Muscle of arm (tissue), 12 donors: ENCODE measurements around the gene UNC13C. TPM values are rescaled to one million over a fixed set of nuclear protein-coding genes. Genes with fewer than 3 reads are reported as not detected.

Experiments
- DNase-seq: peaks from one replicate; pipeline ENCODE4 v3.0.0-alpha.2; 2013
- polyA plus RNA-seq, 12 donors: library from polyadenylated mRNA; unstranded; fragments of 120-200 nt; gene quantifications; one replicate each; pipeline ENCODE4 v1.2.1, GENCODE V29; 2013; ENCODE audit not compliant: insufficient read length in 12 of 12

UNC13C gene
- polyA plus RNA-seq, 12 donors, result 1.0 to 6.4 (median 3.5) TPM; not detected in 1

DNA sequence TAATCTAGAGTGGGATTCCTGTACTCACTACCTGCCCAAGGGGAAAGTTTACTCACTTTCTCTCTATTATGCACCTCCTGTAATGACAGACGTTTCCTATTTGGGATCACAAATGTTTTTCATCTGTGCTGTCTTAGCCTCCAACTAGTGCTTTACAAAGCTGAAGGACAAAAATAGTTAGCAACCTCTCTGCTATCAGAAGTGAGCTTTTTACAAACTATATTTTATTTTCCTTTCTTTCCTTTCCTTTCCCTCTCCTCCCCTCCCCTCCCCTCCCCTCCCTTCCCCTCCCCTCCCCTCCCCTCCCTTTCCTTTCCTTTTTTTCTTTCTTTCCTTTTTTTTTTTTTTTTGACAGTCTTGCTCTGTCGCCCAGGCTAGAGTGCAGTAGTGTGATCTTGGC lies 130.8 kb downstream of the UNC13C start:
- DNase-seq, result no peak

DNA sequence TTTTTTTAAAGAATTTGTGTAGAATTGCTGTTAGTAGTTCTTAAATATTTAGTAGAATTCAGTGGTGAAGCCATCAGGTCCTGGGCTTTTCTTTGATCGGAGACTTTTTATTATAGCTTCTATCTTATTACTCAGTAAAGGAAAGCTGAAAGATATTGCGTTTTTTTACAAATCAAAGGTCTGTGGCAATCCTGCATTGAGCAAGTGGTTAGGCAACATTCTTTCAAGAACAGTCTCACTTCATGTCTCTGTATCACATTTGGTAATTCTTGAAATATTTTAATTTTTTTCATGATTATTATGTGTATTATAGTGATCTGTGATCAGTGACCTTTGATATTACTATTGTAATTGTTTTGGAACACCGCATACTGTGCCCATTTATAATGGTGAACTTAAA lies 140.8 kb downstream of the UNC13C start:
- DNase-seq, result no peak

DNA sequence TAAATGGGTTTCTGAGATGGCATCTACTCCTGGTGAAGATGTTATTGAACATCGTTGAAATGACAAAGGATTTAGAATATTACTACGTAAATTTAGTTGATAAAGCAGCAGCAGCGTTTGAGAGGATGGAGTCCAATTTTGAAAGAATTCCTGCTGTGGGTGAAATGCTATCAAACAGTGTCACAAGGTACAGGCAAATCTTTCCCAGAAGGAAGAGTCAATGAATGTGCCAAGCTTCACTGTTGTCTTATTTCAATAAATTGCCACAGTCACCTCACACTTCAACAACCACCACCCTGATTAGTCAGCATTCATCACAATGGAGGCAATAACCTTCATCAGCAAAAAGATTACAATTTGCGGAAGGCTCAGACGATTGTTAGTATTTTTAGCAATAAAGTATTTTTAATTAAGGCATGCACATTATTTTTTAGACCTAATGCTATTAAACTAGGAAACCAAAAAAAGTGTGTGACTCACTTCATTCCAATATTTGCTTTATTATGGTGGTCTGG lies 142.8 kb downstream of the UNC13C start:
- DNase-seq, result no peak

DNA sequence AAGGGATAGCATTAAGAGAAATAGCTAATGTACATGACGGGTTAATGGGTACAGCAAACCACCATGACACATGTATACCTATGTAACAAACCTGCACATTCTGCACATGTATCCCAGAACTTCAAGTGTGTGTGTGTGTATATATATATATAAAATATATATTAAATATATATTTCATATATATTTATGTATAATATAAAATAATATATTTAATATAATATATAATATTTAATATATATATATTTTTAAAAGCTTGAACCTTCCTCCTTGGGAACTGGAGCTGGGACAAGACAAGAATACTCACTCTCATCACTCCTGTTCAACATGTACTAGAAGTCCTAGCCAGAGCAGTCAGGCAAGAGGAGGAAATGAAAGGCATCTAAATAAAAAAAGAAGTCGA lies 149.3 kb downstream of the UNC13C start:
- no peak for DNase-seq

DNA sequence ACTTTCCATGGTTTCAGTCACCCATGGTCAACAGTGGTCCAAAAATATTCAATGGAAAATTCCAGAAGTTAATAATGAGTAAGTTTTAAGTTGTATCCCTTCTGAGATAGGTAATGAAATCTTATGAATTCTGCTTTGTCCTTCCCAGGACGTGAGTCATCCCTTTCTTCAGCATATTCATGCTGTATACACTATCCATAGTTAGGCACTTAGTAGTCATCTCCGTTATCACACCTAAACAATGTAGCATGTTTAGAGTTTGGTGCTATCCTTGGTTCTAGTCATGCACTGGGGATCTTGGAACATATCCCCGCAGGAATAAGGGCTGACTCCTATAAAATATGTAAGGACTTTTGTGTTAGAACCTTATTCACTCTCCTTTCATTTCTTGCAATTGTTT lies 153.2 kb downstream of the UNC13C start:
- no peak for DNase-seq

DNA sequence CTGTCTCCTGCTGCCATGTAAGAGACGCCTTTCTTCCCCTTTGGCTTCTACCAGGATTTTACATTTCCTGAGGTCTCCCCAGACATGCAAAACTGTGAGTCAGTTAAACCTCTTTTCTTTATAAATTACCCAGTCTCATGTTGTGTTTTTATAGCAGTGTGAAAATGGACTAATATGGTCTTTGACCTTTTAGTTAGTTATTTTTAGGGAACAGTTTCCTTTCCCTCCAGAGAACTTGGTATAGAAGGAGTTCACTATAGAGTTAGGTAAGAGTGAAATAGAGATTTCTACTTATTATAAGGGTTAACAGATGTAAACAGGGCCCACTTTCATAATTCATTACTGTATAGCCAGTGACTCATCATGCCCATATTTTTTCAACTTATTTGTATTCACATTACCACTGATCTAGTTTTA lies 170.9 kb downstream of the UNC13C start:
- DNase-seq, result no peak

DNA sequence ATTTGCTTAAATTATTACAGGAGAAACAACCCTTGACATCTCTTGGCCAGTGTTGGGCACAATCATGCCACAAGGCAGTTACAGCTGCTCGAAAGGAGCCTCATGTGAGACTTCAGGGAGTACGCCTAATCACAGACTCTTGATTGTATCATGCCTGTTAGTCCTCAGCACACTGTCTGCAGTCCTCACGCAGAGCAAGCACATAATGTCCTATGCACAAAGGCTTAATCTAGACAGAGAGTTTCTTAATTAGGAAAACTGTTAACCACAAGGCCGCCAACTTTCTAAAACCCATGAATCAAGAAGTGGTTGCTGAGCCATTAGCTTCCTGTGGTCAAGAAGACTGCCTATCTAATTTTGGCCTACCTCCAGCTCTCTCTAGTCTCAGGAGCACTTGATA lies 172.0 kb downstream of the UNC13C start:
- DNase-seq, result no peak

DNA sequence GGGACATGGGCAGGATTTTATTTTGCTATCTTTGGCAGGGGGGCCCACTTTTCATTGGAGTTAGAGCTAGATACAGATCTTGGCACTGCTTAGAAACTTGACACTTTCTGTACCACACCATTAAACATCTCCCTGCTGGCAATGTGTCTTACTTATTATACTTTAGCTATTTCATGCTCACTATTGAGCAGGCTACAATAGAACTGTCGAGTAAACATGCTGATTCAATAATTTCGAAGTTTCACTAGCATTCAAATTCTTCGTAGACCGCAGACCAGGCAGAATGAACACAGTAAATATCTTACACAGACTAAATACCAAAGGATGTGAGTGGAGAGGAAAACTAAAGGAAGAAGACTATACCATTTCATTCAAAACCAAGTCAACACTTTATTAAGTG lies 180.8 kb downstream of the UNC13C start:
- no peak for DNase-seq

DNA sequence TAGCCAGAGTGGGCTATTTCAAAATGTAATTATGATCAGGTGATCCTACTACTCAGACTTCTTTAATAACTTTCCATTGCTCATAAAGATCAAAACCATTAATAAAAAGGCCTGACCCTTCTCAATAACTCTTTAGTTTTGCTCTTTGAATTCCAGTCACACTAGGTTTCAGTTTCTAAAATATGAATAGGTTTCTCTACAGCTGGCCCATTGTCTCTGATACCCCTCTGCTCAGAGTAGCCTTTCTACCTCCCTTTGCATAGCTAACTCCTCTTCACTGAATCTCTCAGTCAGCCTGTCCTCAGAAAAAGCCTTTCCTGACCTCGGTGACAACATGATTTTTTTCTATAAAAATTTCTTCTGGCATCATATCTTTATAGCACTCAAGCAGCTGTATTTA lies 209.1 kb downstream of the UNC13C start:
- DNase-seq, result no peak

DNA sequence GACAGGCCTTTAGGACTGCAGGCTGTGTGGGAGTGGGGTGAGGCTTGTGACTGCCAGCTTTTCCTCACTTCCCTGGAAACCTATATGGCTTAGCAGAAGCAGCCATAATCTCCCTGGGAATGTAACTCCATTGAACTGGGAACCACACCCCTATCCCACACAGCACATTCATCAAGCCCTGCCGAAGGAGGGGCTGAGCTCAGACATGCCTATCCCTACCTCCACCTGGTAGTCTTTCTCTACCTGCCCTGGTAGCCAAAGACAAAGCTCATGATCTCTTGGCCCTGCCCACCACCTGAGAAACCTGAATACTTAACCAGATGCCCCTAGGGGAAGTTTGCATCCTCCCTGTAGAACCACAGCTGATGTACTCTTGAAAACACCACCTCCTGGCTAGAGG lies 219.8 kb downstream of the UNC13C start:
- no peak for DNase-seq

DNA sequence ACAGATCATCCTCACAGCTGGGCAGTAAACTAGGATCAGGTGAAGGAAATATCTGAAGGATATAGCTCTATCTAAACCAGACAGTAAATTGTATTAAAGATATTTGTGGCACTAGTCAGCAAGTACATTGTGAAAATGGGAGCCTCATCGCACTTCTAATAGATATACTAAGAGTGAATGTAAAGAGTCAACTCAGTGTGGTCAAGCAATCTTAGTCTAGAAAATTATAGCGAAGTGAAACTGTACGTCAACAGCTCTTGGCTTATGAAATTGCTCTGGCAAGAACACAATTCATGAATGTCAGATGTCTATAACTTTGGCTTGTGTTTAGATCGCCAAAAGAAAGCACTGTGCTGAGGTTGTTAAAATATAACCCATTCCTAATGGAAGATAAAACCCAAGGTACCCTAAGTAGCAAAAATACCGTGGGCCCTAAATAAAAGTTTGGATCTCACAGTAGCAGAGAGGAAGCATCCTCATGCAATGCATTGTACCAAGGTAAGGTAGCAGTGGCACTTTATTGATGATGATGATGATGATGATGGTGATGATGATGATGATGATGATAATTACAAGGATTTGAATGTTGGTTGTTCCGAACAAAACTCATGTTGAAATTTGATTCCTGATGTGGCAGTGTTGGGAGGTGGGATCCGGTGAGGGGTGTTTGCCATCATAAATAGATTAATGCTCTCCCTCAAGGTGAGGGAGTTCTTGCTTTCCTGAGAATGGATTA lies 228.5 kb downstream of the UNC13C start:
- no peak for DNase-seq

DNA sequence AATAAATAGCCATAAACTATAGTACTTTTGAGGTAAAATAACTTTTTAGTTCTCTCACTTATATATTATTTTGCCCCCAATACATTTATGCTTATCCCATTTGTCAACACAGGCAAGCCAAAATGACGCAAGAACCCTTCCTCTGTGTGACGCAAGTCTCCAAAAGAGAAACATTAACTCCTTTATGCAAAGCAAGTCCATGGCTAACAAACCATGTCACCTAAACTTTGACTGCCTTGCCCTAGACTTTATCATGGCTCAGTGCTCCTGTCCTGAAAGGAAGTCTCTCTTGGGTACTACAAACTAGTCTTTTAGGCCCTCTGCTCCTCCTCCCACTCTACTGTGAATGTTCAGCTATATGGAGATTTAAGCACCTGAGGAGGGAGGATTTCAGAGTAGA lies 230.5 kb downstream of the UNC13C start:
- no peak for DNase-seq

DNA sequence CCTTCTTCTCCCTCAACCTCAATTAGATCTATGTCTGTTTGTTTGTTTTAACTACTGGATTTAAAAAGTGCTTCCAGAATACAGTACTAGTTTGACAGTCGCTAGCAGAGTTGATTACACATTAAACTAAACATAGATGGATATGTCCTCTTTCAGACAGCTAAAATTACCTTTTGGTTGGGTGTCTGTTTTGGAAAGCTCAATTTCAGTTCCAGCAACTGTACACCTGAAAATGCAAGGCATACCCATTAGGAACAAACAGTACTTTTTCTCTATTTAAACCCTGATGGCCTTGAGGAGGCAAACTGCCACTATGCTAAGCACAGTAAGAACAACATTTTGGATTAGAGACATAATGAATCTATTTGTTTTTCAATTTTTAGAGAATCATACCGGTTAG lies 234.4 kb downstream of the UNC13C start:
- DNase-seq, result no peak

DNA sequence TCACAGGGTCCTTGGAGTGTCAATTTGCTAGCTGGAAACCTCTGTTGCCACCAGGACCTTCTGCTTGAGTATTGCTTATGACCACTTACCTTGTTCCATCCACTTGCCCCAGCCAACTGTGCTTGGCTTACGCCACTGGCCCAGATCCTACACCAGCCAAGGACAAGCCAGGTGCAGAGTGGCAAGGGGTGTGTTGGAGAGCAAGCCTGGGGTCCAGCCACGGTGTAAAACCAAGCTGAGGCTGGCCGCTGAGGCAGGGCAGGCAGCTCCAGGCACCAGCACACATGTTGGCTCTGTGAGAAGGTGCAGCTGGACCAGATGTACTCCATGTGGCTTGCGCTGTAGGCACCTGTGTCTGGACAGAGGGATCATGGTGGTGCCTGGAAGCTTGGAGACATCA lies 248.2 kb downstream of the UNC13C start:
- DNase-seq, result no peak

DNA sequence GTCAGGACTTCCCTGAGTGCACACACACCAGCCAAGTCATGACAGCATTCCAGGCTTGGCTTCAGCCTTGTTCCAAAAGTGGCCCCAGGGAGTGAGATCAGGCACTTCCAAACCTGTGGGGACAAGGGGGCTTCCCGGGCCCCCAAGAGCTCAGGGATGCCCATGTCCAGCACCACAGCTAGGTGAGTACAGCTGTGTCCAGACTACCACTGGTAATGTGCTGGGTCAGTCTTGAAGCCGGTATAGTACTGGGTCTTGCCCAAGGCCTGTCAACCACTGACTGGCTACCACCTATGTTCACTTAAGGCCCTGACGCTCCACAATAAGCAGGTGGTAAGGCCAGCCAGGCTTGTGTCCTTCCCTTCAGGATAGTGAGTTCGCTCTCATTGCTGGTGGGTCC lies 249.3 kb downstream of the UNC13C start:
- no peak for DNase-seq

DNA sequence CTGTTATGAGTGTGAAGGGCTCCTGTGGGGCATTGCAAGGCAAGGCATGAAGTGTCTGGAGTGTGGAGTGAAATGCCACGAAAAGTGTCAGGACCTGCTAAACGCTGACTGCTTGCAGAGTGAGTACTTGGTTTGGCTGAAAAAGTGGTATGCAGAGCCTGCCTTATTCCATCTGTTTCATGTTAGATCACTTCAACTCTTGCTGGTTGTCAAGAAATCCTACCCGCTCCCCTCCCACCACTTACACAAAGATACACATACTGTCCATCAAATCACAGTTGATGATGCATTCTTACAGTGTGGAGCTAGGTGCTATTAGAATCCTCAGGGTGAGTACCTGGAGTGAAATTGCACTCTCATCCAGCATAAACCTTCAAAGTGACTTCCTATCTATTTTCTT lies 272.1 kb downstream of the UNC13C start:
- DNase-seq, result no peak

DNA sequence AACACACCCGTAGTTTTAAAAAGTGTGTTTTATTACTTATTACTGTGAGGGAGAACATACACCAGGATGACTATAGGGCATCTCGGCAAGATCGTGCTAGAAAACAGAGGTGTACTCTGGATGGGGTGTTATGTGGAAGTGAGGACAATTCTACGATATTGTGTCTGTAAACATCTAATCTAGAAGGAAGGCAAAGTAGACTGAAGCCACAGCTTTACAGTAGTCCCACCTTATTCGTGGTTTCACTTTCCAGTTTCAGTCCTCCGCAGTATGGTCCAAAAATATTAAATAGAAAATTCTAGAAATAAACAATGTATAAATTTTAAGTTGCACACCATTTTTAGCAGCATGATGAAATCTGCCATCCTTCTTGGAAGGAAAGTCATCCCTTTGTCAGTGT lies 277.9 kb downstream of the UNC13C start:
- no peak for DNase-seq

DNA sequence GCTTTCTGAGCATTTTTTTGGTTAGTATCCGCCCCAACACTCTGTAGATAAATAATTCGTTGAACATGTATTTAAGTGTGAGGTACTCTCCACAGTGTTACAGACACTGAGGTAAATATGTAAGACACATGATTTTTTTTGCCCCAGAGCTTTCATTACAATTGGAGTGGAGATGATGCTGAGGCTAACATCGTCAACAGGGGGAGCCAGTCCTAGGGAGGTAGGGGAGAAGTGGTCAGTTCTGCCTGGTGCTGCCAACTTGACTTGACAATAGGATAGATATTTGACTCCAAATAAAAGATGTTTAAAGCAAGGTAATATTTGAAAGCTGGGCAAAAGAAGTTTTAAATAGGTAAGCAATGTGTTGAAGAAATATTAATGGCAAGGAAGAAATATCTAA lies 295.7 kb downstream of the UNC13C start:
- no peak for DNase-seq

DNA sequence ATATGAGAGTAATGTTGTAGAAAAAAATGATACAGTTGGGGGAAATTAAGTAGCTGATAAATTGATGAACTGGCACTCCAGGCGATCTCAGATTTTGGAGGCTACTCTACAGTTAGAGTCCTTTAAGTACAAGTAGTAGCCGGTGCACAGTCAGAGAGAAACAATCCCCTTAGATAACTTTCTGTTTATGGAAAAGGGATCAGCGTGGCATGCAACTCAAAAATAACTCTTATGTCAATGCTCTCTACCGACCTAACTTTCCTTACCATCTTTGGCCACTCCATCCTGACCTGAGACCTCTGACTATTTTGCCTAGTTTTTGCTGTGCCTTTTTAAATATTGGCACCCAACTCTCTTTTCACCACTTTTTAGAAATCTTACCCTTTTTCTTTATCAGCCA lies 299.6 kb downstream of the UNC13C start:
- DNase-seq, result no peak

DNA sequence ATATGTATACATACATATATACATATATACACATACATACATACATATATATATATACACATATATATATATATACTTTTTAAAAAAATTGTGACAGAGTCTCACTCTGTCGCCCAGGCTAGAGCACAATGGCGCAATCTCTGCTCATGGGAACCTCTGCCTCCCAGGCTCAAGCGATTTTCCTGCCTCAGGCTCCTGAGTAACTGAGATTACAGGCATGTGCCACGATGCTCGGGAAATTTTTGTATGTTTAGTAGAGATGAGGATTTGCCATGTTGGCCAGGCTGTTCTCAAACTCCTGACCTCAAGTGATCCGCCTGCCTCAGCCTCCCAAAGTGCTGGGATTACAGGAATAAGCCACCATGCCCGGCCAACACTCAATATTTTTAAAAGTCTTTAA lies 302.5 kb downstream of the UNC13C start:
- no peak for DNase-seq

DNA sequence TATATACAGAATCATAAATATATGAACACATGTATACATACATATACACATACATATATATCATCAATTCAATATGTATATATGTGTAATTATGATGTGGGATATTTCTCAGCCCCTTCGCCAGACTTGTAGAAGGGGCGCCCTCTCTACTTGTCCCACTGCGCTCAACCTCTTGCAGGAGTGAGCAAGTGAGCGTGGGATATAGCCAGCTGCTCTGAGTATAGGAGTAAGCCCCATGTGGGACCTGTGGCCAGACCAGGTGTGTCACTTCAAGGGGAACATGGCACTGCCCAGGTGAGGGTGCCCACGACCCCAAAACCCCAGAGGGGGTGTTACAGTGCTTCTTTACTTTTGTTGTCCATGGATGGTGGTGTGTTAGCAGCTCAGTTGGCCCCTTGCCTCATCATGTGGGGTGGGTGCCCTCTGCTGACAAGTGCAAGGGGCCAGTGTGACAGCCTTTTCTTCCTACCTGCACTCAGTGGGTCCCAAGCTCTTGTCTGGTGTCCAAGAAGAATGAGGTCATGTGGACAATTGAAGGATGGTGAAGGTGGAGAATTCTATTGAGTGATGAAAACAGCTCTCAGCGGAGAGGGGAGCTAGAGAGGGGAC lies 304.1 kb downstream of the UNC13C start:
- no peak for DNase-seq

DNA sequence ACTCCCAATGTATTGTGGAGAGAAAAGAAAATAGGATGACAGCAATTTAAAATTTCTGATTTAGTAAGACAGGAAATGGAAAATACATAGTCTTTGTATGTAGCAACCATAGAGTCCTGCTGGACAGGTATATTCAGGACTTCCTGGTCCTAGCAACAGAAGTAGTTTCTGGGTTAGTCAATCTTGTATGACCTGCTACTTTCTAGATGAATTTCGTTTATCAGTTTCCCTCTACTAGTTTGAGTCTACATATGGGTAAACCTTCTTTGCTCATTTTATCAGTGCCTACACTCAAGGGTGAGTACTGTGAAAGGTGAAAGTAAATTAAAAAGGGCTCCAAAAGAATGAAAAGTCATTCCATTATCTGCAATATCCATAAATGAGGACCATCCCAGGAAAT lies 309.8 kb downstream of the UNC13C start:
- DNase-seq, result no peak

DNA sequence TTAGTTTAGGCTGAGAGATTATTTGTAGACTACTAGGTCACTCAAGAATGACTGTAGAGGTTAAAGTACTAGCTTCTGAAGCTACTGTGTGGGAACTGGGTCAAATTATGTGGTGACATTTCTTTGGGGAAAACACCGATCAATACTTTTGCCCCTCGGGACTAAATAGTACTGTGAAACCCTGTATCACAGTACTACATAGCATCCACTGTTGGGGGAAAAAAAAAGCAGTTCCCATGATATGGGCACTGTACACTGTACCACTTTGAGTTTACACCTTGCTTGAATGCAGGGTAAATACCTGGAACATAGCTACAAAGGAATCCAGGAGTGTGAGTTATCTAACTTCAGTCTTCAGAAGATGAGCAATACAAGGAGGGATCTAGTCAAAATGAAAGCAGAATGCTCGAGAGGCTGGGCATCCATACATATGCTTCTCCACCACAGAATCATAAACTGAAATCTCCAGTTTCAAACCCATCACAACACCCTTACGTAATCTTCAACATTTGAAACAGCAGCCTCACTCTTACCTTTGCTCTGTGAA lies 311.4 kb downstream of the UNC13C start:
- DNase-seq, result no peak

DNA sequence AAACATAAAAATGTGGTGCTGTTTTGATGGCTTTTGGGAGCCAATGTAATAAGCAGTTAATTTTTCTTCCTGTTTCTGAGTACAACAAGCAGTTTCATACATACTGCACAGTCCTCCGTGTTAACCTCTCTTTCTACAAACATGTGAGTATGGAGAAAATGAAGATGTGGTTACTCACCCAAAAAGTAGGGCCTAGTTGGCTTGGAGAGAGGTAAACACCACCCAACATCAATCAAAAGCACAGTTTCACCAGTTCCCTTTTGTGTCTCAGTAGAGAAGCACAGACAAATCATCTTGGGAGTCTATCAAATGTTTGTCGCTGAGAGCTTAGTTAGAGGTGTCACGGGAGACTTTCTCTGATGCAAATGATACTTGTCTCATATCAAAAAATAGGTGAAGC lies 320.2 kb downstream of the UNC13C start:
- DNase-seq, result no peak
